ENCODE results near the gene SMIM38. TPM values are rescaled to one million over a fixed set of nuclear protein-coding genes. Genes with fewer than 3 reads are reported as not detected.

The SMIM38 gene
- total RNA-seq, 1 experiment from 2014 or later: 0.54 TPM

- no TSS peak for BruUV-seq (replicated peaks)
- Histone ChIP-seq H3K4me1 (ENCODE audit: control insufficient read depth in 1 of 2, insufficient read depth in 2 of 2, low read length in 2 of 2) (peaks cover 23 to 26% of the 10 kb centered on the region in 2 experiments), H3K9me2 (ENCODE audit: insufficient read depth) (no peaks in the 10 kb centered on the region), H3K27me3 (ENCODE audit: insufficient read depth, low read length) (no peaks in the 10 kb centered on the region), H3K27ac (ENCODE audit: low read depth, low read length) (no peak overlapping the region), H3K9me3 (ENCODE audit: control insufficient read depth in 1 of 2, insufficient read depth in 1 of 2, low read depth in 1 of 2, low read length in 2 of 2) (peaks cover 0 to 12% of the 10 kb centered on the region in 2 experiments; a peak in 3 of 4 replicates), H3K79me2 (ENCODE audit: insufficient read depth, low read length) (no peaks in the 10 kb centered on the region), H4K20me1 (ENCODE audit: insufficient read depth) (no peaks in the 10 kb centered on the region), H3K9ac (ENCODE audit: low read length) (no peak overlapping the region), H2AFZ (ENCODE audit: low read depth, low read length, poor library complexity, severe bottlenecking) (no peak overlapping the region), H3K36me3 (ENCODE audit: control insufficient read depth in 1 of 2, insufficient read depth in 2 of 2, low read length in 2 of 2) (no peaks in the 10 kb centered on the region), H3K4me2 (ENCODE audit: low read length) (no peak overlapping the region), H3K4me3 (replicated peaks in 1 of 2; ENCODE audit: low read depth in 1 of 2, low read length in 2 of 2) (no peak overlapping the region)
- RAD21 ChIA-PET (ENCODE audit: low non-redundant PET in 1 of 2, low total read pairs in 2 of 2, uncharacterized antibody in 2 of 2, unreplicated experiment in 2 of 2): no interaction called here
- intact Hi-C loops (cut with micrococcal nuclease): no loop called here
- ATAC-seq (no peak), DNase-seq (ENCODE audit: low read depth, low spot score) (no peak)
- POLR2A ChIA-PET: no interaction called here
- CTCF ChIA-PET: interaction anchor here (2.4 kb wide), 1 partner anchor 10 kb away, joined by 14 read pairs; no protein-coding TSS in a partner anchor
- TF ChIP-seq EGR1 (IDR thresholded peaks at IDR 0.05; ENCODE audit: low read depth) (no peak), EZH2phosphoT487 (IDR thresholded peaks at IDR 0.05; ENCODE audit: borderline replicate concordance) (no peak), JUND (IDR thresholded peaks at IDR 0.05) (no peak), ELF1 (IDR thresholded peaks at IDR 0.05; ENCODE audit: borderline replicate concordance, low read depth) (no peak), FOSL1 (IDR thresholded peaks at IDR 0.05; ENCODE audit: low read depth) (no peak), ATF3 (IDR thresholded peaks at IDR 0.05) (no peak), ZBTB33 (IDR thresholded peaks at IDR 0.05; ENCODE audit: extremely low read depth, insufficient replicate concordance, low read length) (no peak), SRF (IDR thresholded peaks at IDR 0.05; ENCODE audit: low read depth) (no peak), MAX (IDR thresholded peaks at IDR 0.05) (no peak), ZFX (IDR thresholded peaks at IDR 0.05) (no peak), TCF7L2 (IDR thresholded peaks at IDR 0.05; ENCODE audit: borderline replicate concordance, extremely low read depth, insufficient read depth, insufficient read length) (no peak), YY1 (IDR thresholded peaks at IDR 0.05; ENCODE audit: extremely low read depth, insufficient replicate concordance, low read depth, low read length) (no peak), CTCF (IDR thresholded peaks at IDR 0.05 in 2 of 3, conservative IDR thresholded peaks at IDR 0.05 in 1 of 3; ENCODE audit: borderline replicate concordance in 1 of 3, insufficient read depth in 1 of 3, low read depth in 2 of 3, low read length in 2 of 3) (no peak), SIN3A (IDR thresholded peaks at IDR 0.05; ENCODE audit: low read depth) (no peak), POLR2AphosphoS5 (IDR thresholded peaks at IDR 0.05; ENCODE audit: low read depth, low read length) (no peak), ZNF274 (IDR thresholded peaks at IDR 0.05; ENCODE audit: low read depth, low read length) (no peak), SP1 (IDR thresholded peaks at IDR 0.05; ENCODE audit: low read depth) (no peak), CBX3 (IDR thresholded peaks at IDR 0.05; ENCODE audit: low read depth) (no peak), EZH2 (IDR thresholded peaks at IDR 0.05) (no peak), RAD21 (IDR thresholded peaks at IDR 0.05; ENCODE audit: low read depth) (no peak)
Measured at GRCh38 chr11:69141742-69142141, 14.0 kb upstream of the SMIM38 start.
